NCI-H1048 (cell line): ENCODE results near the gene ST3GAL4.
"Not testable (repeated sequence)": the region's sequence is repeated elsewhere in the genome, so short reads cannot be mapped to it uniquely, and the experiment has no call there.

Experiments
- DNase-seq: peaks from one replicate; lab custom pipeline; 2025; lab: John Stamatoyannopoulos, UW

The ST3GAL4 gene, protein sequence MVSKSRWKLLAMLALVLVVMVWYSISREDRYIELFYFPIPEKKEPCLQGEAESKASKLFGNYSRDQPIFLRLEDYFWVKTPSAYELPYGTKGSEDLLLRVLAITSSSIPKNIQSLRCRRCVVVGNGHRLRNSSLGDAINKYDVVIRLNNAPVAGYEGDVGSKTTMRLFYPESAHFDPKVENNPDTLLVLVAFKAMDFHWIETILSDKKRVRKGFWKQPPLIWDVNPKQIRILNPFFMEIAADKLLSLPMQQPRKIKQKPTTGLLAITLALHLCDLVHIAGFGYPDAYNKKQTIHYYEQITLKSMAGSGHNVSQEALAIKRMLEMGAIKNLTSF

DNA sequence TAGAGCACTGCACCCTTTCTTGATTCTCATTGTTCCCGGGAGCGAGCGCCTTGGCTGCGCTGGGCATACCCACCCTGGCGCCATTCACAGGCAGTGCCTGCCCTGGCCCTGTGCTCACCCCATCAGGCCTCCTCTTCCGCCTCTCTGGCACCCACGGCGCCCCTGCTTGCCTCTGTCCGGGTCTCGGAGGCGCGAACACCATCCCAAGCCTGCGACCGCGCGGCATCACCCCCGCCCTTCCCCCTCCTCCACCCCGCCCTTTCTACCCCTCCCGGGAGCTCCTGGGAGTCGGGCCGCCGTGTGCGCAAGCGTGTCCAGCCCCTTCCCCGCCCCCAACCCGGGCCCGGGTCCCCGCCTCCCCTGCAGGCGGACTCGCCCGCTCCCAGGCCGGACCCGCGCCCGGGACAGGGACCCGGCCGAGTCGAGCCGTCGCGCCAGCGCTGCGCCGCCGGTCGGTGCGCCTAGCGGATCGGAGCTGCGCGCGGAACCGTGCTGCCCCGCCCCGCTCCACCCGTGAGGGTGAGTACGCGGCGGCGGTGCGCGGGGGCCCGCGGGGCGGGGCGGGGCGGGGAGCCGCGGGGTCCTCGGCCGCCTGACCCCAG is at the start of gene ST3GAL4:
Gene ST3GAL4, plus strand, starts transcription at position 363 of the 602 bp plus-strand sequence. CDS start 50,470 bp downstream, outside the sequence.
- peak; percentile 17 for DNase-seq

DNA sequence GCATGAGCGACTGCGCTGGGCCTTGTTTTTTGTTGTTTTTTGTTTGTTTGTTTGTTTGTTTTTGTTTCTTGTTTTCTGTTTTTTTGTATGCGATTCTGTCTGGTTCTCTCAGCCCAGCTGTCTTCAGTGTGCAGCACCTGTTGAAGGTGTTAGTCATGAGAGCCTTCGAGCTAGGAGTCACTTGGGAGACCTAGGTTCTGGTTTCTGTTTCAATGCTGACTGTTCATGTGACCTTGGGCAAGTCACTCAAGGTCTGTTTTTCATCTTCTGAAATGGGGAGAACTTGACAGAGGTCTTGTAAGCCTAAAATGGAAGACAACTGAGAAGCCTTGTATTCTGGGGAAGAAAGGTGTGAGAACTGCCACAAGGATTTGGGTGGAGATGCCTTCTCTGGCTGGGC is 49.8 kb upstream of the ST3GAL4 start:
- no peak for DNase-seq

DNA sequence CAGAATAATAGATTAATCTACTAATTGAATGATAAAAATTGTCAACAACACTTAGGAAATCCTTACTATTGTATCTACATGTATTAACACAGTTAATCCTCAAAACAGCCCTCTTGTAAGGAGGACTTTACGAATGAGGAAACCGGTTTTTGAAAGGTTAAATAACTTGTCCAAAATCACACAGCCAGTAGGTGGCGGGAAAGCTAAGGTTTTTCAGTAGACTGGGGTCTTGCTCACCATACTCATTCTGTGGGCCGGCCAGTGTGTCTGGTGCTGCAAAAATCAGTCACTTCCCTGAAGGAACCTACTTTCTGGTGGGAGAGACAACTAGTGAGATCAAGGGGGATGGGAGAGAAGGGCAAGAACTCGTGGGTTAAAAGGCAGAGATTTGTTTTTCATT is 47.8 kb upstream of the ST3GAL4 start:
- no peak for DNase-seq

GRCh38 chr11:126308271-126308671 is 47.2 kb upstream of the ST3GAL4 start:
- DNase-seq, result peak; percentile 74

GRCh38 chr11:126308771-126309170 is 46.7 kb upstream of the ST3GAL4 start:
- DNase-seq, result not testable (repeated sequence)

GRCh38 chr11:126310200-126310991 is 45.1 kb upstream of the ST3GAL4 start:
- peak; percentile 55 for DNase-seq

DNA sequence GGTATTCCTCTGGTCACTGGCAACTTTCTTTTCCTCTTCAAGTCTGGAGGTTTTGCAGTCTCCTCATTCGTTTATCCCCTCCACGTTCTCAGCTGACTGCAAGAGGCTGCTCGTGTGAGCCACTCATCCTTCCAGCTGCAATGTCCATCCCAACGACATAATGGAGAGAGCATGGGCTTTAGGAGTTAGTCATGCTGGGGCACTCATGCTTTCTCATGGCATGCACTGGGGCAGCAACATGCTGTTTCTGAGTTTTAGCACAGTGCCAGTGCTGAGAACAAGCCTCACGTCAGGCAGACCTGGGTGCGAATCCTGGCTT is 44.5 kb upstream of the ST3GAL4 start:
- no peak for DNase-seq

- DNase-seq, result no peak
These were observed 43.8 kb upstream of the ST3GAL4 start for GRCh38 chr11:126311401-126312291.

- no peak for DNase-seq
These were observed 42.5 kb upstream of the ST3GAL4 start for GRCh38 chr11:126312961-126313360.

DNA sequence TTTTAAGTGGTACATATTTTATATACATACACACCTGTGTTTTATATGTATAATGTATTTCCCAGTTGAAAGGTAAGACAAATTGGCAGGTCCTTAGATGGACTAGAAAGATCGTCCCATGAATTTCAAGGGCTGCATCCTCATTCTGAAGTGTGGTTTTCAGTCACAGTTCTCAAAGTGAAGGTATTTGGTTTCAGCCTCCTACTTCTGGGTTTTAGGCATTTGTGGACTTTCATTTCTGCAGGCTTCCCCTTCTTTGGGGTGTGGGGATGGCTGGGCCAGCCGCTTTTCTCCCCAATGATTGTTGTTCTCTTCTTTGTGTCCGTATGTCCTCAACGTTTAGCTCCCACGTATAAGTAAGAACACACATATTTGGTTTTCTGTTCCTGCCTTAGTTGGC is 41.7 kb upstream of the ST3GAL4 start:
- DNase-seq, result no peak

DNA sequence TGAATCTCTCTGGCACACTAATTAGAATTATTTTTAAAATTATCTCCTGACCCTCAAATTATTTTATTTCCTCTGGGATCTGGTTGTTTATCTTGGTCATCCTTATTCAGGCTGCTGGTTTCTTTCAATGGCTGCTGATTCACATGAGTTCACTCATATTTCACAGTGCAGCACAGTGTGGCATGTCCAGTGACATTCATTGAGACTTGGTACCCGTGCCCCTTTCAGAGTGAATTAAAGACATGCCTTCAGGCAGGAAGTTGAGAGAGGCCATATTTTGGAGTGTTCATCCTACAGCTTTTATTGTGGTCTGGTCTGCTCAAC is 38.1 kb upstream of the ST3GAL4 start:
- DNase-seq, result no peak

DNA sequence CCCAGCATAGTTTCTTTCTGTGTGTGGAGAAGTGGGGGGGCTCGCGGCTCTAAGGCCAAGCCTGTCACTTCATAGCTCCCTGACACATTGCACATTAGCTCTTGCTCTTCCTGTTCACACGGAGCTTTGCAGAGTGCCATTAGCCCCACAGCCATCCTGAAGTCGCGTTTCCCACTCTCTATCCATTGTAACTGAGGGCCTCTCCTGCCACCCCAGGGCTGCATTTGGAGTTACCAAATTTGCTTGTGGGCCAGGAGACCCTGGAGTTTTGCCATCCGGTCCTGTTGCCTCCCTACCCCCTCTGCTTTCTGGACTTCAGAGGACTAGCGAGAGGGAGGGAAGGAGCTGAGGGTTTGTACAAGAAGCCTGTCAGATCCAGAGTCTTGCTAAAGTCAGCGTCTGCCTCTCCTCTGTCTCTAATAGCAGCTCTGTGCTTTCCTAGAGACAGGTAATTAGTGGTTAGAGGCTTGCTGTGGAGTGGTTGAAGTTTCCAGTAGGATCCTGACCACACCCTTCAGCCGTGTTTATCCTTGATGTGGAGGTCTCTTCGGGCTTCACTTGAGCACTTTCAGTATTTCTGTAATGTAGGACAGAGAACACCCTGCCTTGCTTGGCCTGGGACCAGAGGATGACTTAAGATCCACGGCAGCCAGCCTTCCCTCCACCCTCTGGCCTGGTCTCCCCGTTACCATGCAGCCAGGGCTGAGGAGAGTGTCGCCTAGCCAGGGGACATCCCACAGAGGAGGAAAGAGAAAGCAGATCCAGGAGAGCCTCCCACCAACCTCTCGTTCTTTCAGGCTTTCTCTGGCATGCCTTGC is 37.5 kb upstream of the ST3GAL4 start:
- no peak for DNase-seq

DNA sequence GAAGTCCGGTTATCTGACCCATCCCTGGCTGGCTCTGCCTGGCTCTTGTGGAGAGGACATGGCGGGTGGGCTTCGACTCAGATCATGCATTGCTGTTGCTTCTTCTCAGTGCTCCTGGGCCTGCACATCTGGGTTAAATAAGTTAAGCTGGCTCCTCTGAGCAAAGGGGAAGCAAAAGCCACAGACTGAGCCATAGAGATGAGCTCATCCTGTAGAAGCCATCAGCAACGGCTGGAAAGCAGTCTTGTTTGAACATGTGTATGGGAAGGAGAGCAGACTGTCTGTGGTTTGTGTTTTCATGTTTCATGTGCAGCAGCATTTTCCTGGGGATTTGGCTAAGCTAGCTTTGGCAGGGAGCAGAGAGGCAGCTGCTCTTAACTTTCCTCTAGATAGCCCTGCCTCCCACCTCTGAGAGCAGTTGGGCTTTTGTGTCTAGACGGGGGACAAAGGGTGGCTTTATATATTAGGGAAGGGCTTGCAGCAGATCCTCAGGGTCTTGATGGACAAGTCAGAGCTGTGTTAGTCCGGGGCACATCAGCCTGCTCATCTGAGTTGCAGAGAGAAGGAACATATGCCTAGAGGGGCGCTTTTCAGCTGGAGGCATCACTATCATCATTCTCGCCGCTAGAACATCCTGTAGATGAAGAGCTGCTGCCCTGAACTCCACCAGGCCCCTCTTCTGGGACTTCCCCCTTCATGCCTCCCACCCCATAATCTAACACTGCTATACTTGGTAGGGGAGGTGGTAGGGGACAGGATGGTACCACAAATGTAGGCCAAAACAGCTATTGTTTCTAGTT is 36.7 kb upstream of the ST3GAL4 start:
- no peak for DNase-seq

DNA sequence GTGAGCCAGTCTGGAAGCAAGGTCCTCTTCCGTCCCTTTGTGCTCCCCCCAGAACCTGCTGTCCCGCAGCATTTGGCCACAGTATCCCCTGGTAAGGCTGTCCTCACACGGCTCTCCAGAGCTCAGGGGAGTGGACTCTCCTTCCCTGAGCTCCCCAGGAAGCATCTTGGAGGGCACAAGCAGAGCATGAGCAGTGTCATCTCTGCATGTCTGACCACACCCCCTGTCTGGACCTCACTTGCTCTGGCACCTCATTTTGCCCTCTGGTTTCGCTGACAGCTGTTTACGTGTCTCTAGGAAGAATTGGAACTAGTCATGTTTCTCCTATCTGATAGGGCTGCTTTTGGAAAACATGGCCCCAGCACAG is 36.1 kb upstream of the ST3GAL4 start:
- no peak for DNase-seq

DNA sequence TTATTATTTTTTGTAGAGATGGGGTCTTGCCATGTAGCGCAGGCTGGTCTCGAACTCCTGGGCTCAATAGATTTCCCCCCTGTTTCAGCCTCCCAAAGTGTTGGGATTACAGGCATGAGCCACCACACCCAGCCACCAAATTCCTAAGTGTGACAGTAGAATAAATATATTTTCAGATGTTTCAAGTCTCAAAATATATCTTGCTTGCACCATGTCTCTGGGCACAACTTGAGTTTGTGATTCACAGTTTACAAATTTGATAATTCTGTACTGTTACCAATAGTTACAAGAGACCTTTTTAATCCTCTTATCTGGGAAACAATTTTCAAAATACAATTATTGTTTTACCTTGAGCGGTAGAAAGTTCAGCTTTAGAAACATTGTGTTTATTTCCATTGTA is 32.5 kb upstream of the ST3GAL4 start:
- no peak for DNase-seq

DNA sequence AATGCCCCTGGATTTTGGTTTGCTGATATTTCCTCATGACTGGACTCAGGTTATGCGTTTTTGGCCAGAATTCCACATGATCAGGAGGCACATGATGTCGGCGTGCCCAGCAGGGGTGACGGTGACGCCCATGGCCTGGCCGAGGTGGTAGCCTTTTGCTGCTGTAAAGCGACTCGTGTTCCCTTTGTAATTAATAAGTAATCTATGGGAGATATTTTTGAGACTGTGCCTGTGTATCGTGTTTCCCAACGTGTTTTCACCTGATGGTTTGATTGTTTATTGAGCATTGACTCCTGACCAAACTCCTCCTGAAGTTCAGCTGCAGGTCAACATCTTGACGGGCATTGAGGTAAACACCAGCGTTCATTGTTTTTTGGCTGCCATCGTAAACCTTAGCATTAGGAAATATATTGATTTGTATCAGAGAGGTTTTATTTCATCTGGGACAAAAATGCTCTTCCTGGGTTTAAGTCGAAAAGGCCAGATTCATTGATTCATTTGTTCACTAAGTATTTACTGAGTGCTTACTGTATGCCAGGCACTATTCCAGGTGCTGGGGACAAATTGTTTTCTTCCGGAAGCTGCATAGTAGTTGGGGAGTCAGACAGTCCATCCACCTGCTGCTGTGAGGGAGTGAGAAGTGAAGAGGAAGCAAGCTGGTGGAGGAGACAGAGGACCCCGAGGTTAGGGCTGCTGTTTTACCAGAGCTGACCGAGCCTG is 28.0 kb upstream of the ST3GAL4 start:
- no peak for DNase-seq

DNA sequence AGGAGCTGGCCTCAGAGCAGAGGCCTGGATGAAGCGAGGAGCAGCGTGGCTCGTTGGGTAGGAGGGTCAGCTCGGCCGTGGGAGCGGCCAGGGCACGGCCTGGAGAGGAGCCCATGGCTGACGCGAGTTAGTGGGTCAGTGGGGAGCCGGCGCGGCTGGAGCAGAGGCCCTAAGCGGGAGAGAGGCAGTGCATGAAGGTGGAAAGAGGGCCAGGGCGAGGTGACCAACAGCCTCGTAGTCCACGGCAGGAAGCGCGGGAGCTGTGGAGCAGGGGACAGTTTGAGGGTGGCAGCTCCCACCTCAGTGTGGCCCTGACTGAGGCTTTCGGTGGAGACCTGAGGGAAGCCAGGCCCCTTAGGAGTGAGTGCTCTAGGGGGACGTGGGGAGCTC is 27.5 kb upstream of the ST3GAL4 start:
- DNase-seq, result no peak

GRCh38 chr11:126328444-126328843 is 27.0 kb upstream of the ST3GAL4 start:
- DNase-seq, result no peak

- DNase-seq, result no peak
These were observed 26.4 kb upstream of the ST3GAL4 start for GRCh38 chr11:126328938-126329643.
